Loucy (cell line): ENCODE data around the gene JTB.

Experiments
- H2AFZ ChIP-seq: fragments of 200-600 bp; sonication (generic); 2 replicates; pipeline ENCODE4 v1.6.0; 2016; ENCODE audit warnings: antibody characterized with exemption, mild to moderate bottlenecking, low read length, moderate library complexity
- H3F3A ChIP-seq: fragments of 200-600 bp; 2 replicates; pipeline ENCODE4 v1.6.0; 2016; ENCODE audit warnings: antibody characterized with exemption, low read depth, mild to moderate bottlenecking
- H3K27me3 ChIP-seq: fragments of 200-600 bp; sonication (generic); 2 replicates; pipeline ENCODE4 v1.6.1; 2014; ENCODE audit warnings: low read length, mild to moderate bottlenecking; ENCODE audit not compliant: insufficient read depth, poor library complexity, severe bottlenecking
- H3K36me3 ChIP-seq: fragments of 200-600 bp; sonication (generic); 2 replicates; pipeline ENCODE4 v1.6.1; 2016; ENCODE audit warnings: low read length; ENCODE audit not compliant: insufficient read depth
- H3K4me1 ChIP-seq: fragments of 200-600 bp; sonication (generic); 2 replicates; pipeline ENCODE4 v1.5.1; 2014; ENCODE audit warnings: low read length, mild to moderate bottlenecking; ENCODE audit not compliant: insufficient read depth, poor library complexity, severe bottlenecking
- H3K4me2 ChIP-seq: fragments of 200-600 bp; sonication (generic); 2 replicates; pipeline ENCODE4 v1.6.0; 2014; ENCODE audit warnings: antibody characterized with exemption, low read length, low read depth, mild to moderate bottlenecking; ENCODE audit not compliant: poor library complexity, severe bottlenecking
- H3K4me3 ChIP-seq: fragments of 200-600 bp; sonication (generic); 2 replicates; pipeline ENCODE4 v1.5.1; 2014; ENCODE audit warnings: low read length, mild to moderate bottlenecking, mixed read lengths; ENCODE audit not compliant: poor library complexity, severe bottlenecking
- H3K79me2 ChIP-seq: fragments of 200-600 bp; sonication (generic); 2 replicates; pipeline ENCODE4 v1.6.1; 2014; ENCODE audit warnings: low read length; ENCODE audit not compliant: insufficient read depth
- H3K9ac ChIP-seq: fragments of 200-600 bp; sonication (generic); 2 replicates; pipeline ENCODE4 v1.6.0; 2014; ENCODE audit warnings: mild to moderate bottlenecking, low read depth, low read length, moderate library complexity; ENCODE audit not compliant: poor library complexity, severe bottlenecking
- H3K9me2 ChIP-seq: fragments of 200-600 bp; sonication (generic); replicated peaks from 2 replicates; pipeline ENCODE4 v1.6.1; 2016; ENCODE audit warnings: low read depth, low read length, mixed read lengths
- H3K9me3 ChIP-seq: fragments of 200-600 bp; sonication (generic); 2 replicates; pipeline ENCODE4 v1.6.1; 2014; ENCODE audit warnings: mild to moderate bottlenecking, antibody characterized with exemption, low read length, low read depth; ENCODE audit not compliant: insufficient read depth
- H4K20me1 ChIP-seq: fragments of 200-600 bp; sonication (generic); 2 replicates; pipeline ENCODE4 v1.6.0; 2014; ENCODE audit warnings: antibody characterized with exemption, low read length, mild to moderate bottlenecking; ENCODE audit not compliant: insufficient read depth, poor library complexity, severe bottlenecking
- CTCF ChIP-seq: fragments of 200-600 bp; sonication (generic); conservative IDR thresholded peaks from 2 replicates; pipeline ENCODE4 v1.5.1; 2014; ENCODE audit warnings: mild to moderate bottlenecking, antibody characterized with exemption, low read length
- EZH2phosphoT487 ChIP-seq: fragments of 200-600 bp; IDR thresholded peaks from 2 replicates; pipeline ENCODE4 v1.6.1; 2018; ENCODE audit warnings: antibody characterized with exemption, mild to moderate bottlenecking, moderate library complexity, borderline replicate concordance

Gene JTB

DNA sequence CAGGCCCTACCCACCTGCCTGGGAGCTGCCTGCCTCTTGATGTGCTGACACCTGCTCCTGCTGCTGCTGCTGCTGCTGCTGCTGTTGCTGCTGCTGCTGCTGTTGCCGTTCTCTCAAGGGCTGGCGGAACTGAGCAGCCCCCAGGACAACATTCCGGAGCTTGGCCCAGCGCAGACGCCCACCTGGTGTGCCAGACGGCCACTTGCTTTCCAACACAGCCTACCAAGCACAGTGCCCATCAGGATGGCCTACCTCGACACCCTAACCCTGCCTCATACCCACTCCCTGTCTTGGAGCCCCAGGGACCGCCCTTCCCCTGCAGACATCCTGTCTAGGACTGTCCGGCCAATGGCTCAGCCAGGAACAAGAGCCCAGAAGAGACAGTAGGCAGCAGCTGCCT is 42.7 kb downstream of the JTB start:
- no peaks in the 10 kb centered on the region for H3F3A ChIP-seq
- H3K9me2 ChIP-seq: no peaks in the 10 kb centered on the region
- H3K27me3 ChIP-seq: no peaks in the 10 kb centered on the region
- H4K20me1 ChIP-seq: no peaks in the 10 kb centered on the region
- no peak overlapping the region for H3K9ac ChIP-seq
- TF ChIP-seq EZH2phosphoT487 (no peak), CTCF (no peak)
- H2AFZ ChIP-seq: no peak overlapping the region
- no peak overlapping the region for H3K4me2 ChIP-seq
- no peaks in the 10 kb centered on the region for H3K79me2 ChIP-seq
- H3K4me3 ChIP-seq: no peak overlapping the region
- H3K9me3 ChIP-seq: no peaks in the 10 kb centered on the region
- no peaks in the 10 kb centered on the region for H3K4me1 ChIP-seq
- H3K36me3 ChIP-seq: peaks cover 40% of the 10 kb centered on the region; the same call in 1 of the 2 replicates

DNA sequence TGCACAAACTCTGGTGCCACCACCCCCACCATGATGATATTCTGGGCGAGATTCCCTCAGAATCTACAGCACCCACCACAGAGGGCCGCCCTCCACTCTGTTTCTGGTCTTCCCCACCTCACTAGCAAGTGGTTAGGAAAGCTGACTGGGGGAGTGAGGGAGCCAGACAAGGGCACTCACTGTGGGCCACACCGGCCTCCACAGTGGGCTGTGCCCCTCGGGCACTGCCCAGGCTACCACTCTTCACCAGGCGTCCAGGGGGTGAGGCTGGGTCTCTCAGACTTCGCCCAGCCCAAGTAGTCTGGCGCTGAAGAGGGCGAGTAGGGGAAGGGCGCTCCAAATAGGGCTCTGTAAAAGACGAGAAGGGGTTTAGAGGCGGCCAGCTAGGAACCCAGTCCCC is 43.5 kb downstream of the JTB start:
- H3K9me2 ChIP-seq: no peaks in the 10 kb centered on the region

GRCh38 chr1:153933430-153933829 is 44.0 kb downstream of the JTB start:
- Histone ChIP-seq H3K4me3 (no peak overlapping the region), H3K9ac (no peak overlapping the region), H3K36me3 (peaks cover 35% of the 10 kb centered on the region; the same call in 1 of the 2 replicates), H3K9me2 (no peaks in the 10 kb centered on the region), H3K27me3 (no peaks in the 10 kb centered on the region), H3K9me3 (no peaks in the 10 kb centered on the region), H4K20me1 (no peaks in the 10 kb centered on the region), H3K4me1 (no peaks in the 10 kb centered on the region), H2AFZ (no peak overlapping the region), H3K4me2 (no peak overlapping the region), H3F3A (no peaks in the 10 kb centered on the region), H3K79me2 (no peaks in the 10 kb centered on the region)
- TF ChIP-seq CTCF (no peak), EZH2phosphoT487 (no peak)

More for the DNA sequence above, 43.5 kb downstream of the JTB start:
- no peaks in the 10 kb centered on the region for H4K20me1 ChIP-seq
- no peaks in the 10 kb centered on the region for H3K4me1 ChIP-seq
- TF ChIP-seq EZH2phosphoT487: no peak
- no peak for TF ChIP-seq CTCF
- peaks cover 35% of the 10 kb centered on the region; the same call in 1 of the 2 replicates for H3K36me3 ChIP-seq
- H3K9me3 ChIP-seq: no peaks in the 10 kb centered on the region
- H3K4me2 ChIP-seq: no peak overlapping the region
- H3K9ac ChIP-seq: no peak overlapping the region
- no peaks in the 10 kb centered on the region for H3K27me3 ChIP-seq
- no peaks in the 10 kb centered on the region for H3K79me2 ChIP-seq
- H3K4me3 ChIP-seq: no peak overlapping the region
- H3F3A ChIP-seq: no peaks in the 10 kb centered on the region
- H2AFZ ChIP-seq: no peak overlapping the region
